ENCODE measurements around the gene JADE3.

The JADE3 gene
- total RNA-seq = 1.2 to 2.0 reads per million in 2 experiments

DNA sequence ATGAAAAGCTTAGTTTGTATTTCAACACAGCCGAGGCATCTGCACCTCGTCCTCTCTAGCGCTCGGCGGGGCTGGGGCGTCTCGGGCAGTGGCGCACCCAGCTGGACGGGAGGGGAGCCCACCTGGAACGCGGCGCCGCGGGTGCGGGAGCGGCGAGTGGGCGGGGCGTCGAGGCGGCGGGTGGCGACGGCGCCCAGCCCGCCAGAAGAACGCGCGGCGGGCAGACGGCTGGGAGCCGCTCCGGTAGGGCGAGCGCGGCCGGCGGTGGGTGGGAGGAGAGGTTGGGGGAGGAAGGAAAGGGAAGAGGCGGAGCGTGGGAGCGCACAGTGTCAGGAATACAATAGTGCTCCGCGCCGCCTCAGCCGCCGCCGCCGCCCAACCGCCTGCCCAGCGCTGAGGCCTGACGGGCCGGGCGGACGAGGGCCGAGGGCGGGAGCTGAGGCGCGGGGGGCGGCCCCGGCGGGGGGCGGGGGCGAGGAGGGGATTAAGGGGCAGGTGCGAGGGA, at the start of gene JADE3:
TSS of gene JADE3 (plus strand) at position 324 of the 505 bp plus-strand sequence. CDS start 72,474 bp downstream, outside the sequence.
- DNase-seq (ENCODE audit: low read depth) = no peak

GRCh38 chrX:46863072-46863471, 49.1 kb upstream of the JADE3 start:
- DNase-seq (ENCODE audit: low read depth) = no peak

DNA sequence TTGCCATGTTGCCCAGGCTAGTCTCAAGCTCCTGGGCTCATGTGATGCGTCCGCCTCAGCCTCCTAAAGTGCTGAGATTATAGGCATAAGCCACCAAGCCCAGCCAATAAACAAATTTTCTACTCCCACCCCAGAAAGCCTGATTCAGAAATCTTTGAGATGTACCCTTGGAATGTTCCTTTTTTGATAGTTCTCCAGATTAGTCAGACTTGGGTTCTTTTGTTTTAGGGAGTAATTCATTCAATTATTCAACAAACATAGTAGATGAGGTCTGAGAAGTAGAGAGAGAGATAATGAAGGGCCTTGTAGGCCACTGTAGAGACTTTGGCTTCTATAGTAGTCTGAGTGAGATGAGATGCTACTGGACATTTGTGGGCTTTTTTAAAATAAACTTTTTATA, 47.6 kb upstream of the JADE3 start:
- no peak for DNase-seq (ENCODE audit: low read depth)

DNA sequence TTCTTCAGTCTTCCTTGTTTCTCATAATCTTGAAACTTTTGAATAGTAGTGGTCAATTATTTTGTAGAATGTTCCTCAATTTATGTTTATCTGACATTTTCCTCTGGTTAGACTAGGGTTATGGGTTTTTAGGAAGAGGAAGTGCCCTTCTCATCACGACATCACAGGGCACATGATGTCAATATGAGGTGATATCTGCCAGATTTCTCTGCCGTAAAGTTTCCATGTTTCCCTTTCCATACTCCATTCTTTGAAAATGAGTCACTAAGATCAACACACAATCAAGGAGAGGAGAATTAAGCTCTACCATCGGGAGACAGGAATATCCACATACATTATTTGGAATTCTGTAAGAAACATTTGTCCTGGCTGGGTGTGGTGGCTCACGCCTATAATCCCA, 46.9 kb upstream of the JADE3 start:
- no peak for DNase-seq (ENCODE audit: low read depth)

- no peak for DNase-seq (ENCODE audit: low read depth)
Observed at GRCh38 chrX:46866726-46867125, 45.5 kb upstream of the JADE3 start.

- DNase-seq (ENCODE audit: low read depth) = no peak
Observed at GRCh38 chrX:46873746-46874145, 38.5 kb upstream of the JADE3 start.

- no peak for DNase-seq (ENCODE audit: low read depth)
Observed at GRCh38 chrX:46876901-46877300, 35.3 kb upstream of the JADE3 start.

DNA sequence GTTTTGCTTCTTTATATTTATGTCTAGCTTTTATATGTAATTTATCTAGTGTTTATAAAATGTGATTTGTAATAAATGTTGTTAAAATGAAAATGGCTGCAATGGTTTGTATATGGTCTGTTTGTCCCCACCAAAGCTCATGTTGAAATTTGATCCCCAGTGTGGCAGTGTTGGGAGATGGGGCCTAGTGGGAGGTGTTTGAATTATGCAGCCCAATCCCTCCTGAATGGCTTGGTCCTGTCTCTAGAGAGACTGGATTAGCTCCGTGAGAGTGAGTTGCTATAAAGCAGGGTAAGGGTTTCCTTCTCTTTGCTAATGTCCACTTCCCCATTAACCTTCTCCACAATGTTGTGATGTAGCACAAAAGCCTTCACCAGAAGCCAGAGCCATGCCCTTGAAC, 30.0 kb upstream of the JADE3 start:
- DNase-seq (ENCODE audit: low read depth) = no peak

DNA sequence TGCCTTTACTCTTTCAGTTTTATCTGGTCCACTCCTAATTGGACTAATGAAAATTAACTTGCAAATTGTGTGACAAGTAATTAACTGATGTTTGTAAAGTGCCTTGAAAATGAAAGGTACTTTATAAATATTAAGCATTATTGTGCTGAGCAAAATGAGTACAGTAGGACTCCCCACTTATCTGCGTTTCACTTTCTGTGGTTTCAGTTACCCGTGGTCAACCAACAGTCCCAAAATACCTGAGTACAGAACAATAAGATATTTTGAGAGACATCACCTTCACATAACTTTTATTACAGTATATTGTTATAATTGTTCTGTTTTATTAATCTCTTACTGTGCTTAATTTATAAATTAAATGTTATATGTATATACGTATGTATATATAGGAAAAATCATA, 27.4 kb upstream of the JADE3 start:
- no peak for DNase-seq (ENCODE audit: low read depth)

- DNase-seq (ENCODE audit: low read depth) = no peak
Observed at GRCh38 chrX:46898207-46898606, 14.0 kb upstream of the JADE3 start.

GRCh38 chrX:46903458-46904242, 8.6 kb upstream of the JADE3 start:
- DNase-seq (ENCODE audit: low read depth) = peak; percentile 29

DNA sequence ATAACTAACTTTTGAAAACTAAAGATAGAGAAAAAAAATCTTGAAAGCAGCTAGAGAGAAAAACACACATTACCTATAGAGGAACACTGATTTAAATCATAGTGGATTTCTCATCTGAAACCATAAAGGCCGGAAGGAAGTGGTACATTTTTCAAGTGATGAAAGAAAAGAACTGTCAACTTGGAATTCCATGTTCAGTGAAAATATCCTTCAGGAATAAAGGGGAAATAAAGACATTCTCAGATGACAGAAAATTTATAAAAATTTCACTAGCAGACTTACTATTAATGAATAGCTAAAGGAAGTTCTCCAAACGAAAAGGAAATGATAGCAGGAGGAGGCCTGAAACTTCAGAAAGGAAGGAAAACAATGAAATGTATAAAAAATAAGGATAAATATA, 7.6 kb upstream of the JADE3 start:
- DNase-seq (ENCODE audit: low read depth) = no peak

DNA sequence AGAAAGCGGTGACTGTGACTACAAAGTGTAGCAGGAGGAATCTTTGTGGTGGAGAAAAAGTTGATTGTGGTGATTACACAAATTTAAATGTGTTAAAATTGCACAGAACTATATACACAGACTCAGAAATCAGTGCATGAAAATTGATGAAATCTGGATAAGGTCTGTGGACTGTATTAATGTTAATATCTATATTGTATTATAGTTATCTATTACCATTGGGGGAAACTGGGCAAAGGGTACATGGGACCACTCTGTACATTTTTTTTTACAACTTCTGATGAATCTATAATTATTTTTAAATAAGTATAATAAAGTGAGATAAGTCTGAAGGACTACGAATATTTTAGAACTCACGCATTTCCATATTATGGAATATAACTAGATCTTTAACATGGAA, 1.8 kb upstream of the JADE3 start:
- DNase-seq (ENCODE audit: low read depth) = no peak

DNA sequence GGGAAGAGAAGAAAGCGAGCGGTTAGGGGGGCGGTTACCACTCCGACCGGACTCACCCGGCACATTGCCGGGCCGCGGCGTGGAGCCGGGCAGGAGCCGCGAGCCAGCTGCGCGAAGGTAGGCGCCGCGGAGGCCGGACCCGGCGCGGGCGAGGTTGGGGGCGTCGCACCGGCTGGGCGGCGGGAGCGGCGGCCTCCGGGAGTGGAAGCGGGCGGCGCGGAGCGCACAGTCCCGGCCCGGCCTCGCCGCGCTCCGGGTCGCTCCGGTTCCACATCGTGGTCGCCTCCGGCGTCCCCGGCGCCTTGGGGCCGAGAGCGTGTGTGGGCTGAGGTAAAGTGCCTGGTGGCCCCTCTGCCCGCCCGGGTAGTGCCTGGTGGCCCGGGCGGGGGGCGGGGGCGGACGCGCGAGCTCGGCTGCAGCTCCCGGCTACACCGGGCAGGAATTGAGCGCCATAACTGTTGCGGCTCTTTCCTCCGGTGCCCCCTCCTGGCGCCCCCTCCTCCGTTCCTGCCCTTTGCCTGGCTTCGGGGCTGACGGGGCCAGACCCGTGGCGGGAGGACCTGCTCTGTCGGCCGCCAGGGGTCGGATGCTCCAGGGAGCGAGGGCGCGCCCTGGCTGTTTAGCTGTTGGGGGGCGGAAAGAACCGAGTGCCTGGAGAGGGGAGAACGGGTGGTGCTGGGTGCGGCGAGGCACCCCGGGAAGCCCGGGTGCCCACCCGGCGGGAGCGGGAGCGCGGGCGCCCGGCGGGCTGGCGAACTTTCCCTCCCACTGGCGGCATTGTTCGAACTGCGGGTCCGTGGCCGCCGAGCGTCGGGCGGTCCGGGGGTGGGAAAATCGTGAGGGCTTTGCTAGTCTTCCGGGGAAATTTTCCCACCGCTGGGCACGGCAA, 626 bp downstream of the JADE3 start:
- peak; percentile 10 for DNase-seq (ENCODE audit: low read depth)

GRCh38 chrX:46913667-46914066, 1.4 kb downstream of the JADE3 start:
- DNase-seq (ENCODE audit: low read depth) = no peak

- no peak for DNase-seq (ENCODE audit: low read depth)
Observed at GRCh38 chrX:46916273-46916672, 4.1 kb downstream of the JADE3 start.

GRCh38 chrX:46917622-46918021, 5.4 kb downstream of the JADE3 start:
- DNase-seq (ENCODE audit: low read depth) = no peak

GRCh38 chrX:46918434-46918833, 6.2 kb downstream of the JADE3 start:
- no peak for DNase-seq (ENCODE audit: low read depth)

DNA sequence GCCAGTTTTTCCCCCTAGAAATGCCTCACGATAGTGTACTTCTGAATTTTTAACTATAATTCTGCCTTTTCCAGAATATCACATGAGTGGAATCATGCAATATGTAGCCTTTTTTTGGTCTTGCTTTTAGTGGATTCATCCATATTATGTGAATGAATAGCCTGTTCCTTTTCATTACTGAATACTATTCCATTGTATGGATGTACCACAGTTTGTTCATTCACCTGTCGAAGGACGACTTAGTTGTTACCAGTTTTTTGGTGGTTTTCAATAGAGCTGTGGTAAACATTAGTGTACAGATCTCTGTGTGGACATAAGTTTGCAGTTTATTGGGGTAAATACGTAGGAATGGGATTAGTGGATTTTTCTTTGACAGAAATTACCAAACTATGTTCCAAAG, 8.0 kb downstream of the JADE3 start:
- no peak for DNase-seq (ENCODE audit: low read depth)

DNA sequence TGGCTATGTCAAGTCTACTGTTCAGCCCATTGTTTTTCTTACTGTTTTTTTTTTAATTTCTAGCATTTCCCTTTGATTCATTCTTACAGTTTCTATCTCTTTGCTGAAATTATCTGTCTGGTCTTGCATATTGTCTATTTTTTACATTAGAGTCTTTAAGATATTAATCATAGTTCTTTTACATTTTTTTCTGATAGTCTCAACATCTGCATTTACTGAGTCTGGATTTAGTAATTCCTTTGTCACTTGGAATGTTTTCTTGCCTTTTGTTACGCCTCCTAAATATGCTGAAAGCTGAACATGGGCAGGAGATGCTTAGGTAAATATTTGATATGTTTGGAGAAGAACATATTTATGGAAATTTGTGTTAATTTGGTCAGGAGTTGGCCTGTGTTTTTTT, 10.4 kb downstream of the JADE3 start:
- DNase-seq (ENCODE audit: low read depth) = no peak

DNA sequence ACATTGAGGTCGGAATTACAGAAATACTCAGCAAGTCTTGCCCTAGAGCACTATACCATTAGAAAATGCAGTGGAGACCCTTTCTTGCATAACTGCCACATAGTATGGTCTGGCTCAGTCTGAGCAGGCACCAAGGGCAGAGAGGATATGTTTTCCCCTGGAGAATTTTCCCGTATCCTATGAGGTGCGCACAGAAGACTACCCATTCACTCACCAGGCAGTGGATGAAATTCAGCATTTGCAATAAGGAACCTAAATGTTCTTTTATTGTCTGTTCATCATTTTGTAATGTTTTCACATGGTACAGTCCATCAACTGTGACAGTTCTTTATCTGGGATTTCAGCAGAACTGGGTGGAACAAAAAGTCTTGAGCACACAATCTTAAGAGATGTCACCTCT, 15.5 kb downstream of the JADE3 start:
- no peak for DNase-seq (ENCODE audit: low read depth)

GRCh38 chrX:46929439-46930261, 17.4 kb downstream of the JADE3 start:
- DNase-seq (ENCODE audit: low read depth) = no peak

All from T follicular helper cell (primary cell).